ENCODE measurements around the gene KCNG1.
A peak's percentile ranks its signal among the peaks of the same experiment; 100 is the strongest.

The KCNG1 gene

GRCh38 chr20:51028616-51029212 lies 5.8 kb upstream of the KCNG1 start:
- H3K4me3 ChIP-seq (ENCODE audit: control insufficient read depth, low read depth, low read length): no peak overlapping the region
- DNase-seq (ENCODE audit: low read depth): no peak
- TF ChIP-seq, protein P1, sequence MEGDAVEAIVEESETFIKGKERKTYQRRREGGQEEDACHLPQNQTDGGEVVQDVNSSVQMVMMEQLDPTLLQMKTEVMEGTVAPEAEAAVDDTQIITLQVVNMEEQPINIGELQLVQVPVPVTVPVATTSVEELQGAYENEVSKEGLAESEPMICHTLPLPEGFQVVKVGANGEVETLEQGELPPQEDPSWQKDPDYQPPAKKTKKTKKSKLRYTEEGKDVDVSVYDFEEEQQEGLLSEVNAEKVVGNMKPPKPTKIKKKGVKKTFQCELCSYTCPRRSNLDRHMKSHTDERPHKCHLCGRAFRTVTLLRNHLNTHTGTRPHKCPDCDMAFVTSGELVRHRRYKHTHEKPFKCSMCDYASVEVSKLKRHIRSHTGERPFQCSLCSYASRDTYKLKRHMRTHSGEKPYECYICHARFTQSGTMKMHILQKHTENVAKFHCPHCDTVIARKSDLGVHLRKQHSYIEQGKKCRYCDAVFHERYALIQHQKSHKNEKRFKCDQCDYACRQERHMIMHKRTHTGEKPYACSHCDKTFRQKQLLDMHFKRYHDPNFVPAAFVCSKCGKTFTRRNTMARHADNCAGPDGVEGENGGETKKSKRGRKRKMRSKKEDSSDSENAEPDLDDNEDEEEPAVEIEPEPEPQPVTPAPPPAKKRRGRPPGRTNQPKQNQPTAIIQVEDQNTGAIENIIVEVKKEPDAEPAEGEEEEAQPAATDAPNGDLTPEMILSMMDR (IDR thresholded peaks at IDR 0.05; ENCODE audit: control insufficient read depth, insufficient read depth, low read depth, low read length, missing control alignments): no peak

DNA sequence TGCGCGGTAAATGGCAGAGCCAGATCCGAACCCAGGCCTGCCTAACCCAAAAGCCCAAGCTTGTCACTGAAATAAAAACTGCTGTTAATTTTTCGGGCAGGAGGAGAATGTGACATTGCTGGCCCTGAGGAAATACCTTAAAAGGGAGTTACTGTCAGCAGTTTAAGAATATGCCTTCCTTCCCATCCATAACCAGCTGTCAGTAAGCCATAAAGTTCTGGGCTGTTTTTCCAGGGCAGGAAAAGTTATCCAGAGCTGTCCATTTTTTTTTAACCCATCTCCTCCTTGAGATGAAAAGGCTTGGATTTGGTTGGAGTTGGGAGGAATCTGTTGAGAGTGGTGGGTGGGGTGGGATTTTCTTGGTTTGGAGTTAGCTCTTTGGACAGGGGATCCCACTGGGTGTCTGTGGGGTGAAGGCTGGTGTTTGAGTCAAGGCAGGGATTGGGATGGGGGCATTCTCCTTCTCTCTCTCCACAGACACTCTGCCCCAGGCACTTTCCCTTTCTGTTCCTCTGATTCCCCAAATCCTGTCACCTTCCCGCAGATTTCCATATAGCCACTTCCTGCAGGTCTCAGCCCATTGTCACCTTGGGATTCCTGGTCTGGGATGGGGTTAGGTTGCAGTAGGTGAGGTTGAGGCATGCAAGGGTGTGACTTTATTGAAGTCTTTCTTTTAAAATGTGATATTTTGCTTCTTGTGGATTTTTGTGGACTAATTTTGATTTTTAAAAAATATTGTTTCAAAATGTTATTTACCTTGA lies 4.3 kb upstream of the KCNG1 start:
- H3K4me3 ChIP-seq (ENCODE audit: control insufficient read depth, low read depth, low read length): no peak overlapping the region
- TF ChIP-seq, protein P1 (IDR thresholded peaks at IDR 0.05; ENCODE audit: control insufficient read depth, insufficient read depth, low read depth, low read length, missing control alignments): no peak
- no peak for DNase-seq (ENCODE audit: low read depth)

DNA sequence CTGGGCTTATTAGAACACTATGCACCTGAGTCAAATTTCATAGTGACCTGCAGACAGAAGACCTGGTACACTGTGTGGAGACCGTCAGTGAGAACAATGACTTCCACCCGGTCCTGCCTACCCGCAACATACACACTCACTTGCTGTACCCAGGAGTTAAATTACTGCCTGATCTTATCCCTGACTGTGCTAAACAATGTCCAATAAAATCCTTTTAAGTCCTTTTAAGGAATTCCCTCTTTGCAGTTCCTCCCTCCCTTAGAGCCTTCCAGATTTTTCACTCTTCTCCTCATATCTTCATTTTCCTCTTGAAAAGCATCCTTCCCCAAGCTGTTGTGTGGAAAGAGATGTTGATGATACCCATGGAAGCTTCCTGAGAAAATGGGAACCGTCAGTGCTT lies 3.4 kb upstream of the KCNG1 start:
- DNase-seq (ENCODE audit: low read depth): no peak
- TF ChIP-seq, protein P1 (IDR thresholded peaks at IDR 0.05; ENCODE audit: control insufficient read depth, insufficient read depth, low read depth, low read length, missing control alignments): no peak
- no peak overlapping the region for H3K4me3 ChIP-seq (ENCODE audit: control insufficient read depth, low read depth, low read length)

DNA sequence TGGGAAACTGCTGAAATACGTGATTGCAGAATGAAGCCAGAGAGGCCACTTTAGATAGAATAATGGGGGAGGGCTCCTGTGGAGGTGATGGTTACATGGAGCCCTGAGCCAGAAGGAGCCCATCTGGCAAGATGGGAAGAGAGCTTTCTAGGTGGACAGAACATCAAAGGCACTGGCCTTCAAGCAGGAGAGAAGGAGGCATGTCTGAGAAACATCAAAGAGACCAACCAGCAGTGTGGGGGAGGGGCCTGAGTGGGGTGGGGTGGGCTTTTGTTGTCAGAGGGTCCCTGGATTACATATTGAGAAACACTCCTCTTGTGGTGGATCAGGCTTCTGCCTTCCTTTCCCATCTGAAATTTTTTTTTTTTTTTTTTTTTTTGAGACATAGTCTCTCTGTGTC lies 1.9 kb upstream of the KCNG1 start:
- TF ChIP-seq, protein P1 (IDR thresholded peaks at IDR 0.05; ENCODE audit: control insufficient read depth, insufficient read depth, low read depth, low read length, missing control alignments): no peak
- DNase-seq (ENCODE audit: low read depth): no peak

DNA sequence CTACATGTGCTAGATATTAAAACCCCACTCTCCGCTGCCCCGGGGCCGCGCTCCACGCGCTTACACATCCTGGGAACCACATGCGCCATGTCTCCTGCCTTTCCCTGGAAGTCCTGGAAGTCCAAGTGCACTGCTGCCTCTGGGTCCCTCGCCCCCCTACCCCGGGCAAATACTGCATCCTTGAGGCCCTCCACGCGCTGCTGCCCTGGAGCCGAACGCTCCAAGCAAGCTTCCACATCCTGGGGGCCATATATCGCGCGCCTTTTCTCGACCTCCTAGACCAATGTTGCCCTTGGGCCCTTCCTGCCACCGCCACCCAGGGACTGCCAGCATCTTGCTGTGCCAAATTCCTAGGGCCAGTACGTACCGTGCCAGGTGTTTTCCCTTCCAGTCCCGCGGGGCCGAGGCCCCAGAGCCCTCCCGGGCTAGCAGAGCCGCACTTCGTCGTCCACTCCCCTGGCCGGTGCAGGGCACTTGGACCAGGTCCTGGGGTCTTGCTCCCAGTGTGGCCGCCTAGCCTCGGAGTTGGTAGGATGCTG lies 779 bp upstream of the KCNG1 start:
- peak overlapping the region; percentile 54 for H3K4me3 ChIP-seq (ENCODE audit: control insufficient read depth, low read depth, low read length)
- TF ChIP-seq, protein P1 (IDR thresholded peaks at IDR 0.05; ENCODE audit: control insufficient read depth, insufficient read depth, low read depth, low read length, missing control alignments): no peak
- no peak for DNase-seq (ENCODE audit: low read depth)

More for the DNA sequence above, 1.9 kb upstream of the KCNG1 start:
- no peak overlapping the region for H3K4me3 ChIP-seq (ENCODE audit: control insufficient read depth, low read depth, low read length)

GRCh38 chr20:51022227-51022802 lies 592 bp downstream of the KCNG1 start:
- H3K4me3 ChIP-seq (ENCODE audit: control insufficient read depth, low read depth, low read length): peak overlapping the region; percentile 54
- TF ChIP-seq, protein P1 (IDR thresholded peaks at IDR 0.05; ENCODE audit: control insufficient read depth, insufficient read depth, low read depth, low read length, missing control alignments): no peak
- no peak for DNase-seq (ENCODE audit: low read depth)

Measured in AG09309 (cell line).